ENCODE results near the gene KPNA3.
"Not testable (repeated sequence)": the region's sequence is repeated elsewhere in the genome, so short reads cannot be mapped to it uniquely, and the experiment has no call there.

Gene KPNA3

GRCh38 chr13:49807681-49808080 is 15.2 kb upstream of the KPNA3 start:
- no peak for DNase-seq

GRCh38 chr13:49806126-49806536 is 13.6 kb upstream of the KPNA3 start:
- no peak for DNase-seq

- not testable (repeated sequence) for DNase-seq
Observed at GRCh38 chr13:49803047-49803446, 10.6 kb upstream of the KPNA3 start.

GRCh38 chr13:49802426-49802825 is 9.9 kb upstream of the KPNA3 start:
- no peak for DNase-seq

- peak; percentile 47 for DNase-seq
Observed at GRCh38 chr13:49791711-49792549, 552 bp downstream of the KPNA3 start.

- DNase-seq: peak; percentile 15
Observed at GRCh38 chr13:49791315-49791710, 1.2 kb downstream of the KPNA3 start.

- no peak for DNase-seq
Observed at GRCh38 chr13:49789968-49790367, 2.5 kb downstream of the KPNA3 start.

- no peak for DNase-seq
Observed at GRCh38 chr13:49786401-49787008, 6.0 kb downstream of the KPNA3 start.

GRCh38 chr13:49784886-49785570 is 7.5 kb downstream of the KPNA3 start:
- no peak for DNase-seq

- no peak for DNase-seq
Observed at GRCh38 chr13:49783865-49784264, 8.6 kb downstream of the KPNA3 start.

- no peak for DNase-seq
Observed at GRCh38 chr13:49782784-49783183, 9.7 kb downstream of the KPNA3 start.

- no peak for DNase-seq
Observed at GRCh38 chr13:49781806-49782205, 10.7 kb downstream of the KPNA3 start.

- no peak for DNase-seq
Observed at GRCh38 chr13:49779721-49780120, 12.8 kb downstream of the KPNA3 start.

- no peak for DNase-seq
Observed at GRCh38 chr13:49777746-49778614, 14.5 kb downstream of the KPNA3 start.

GRCh38 chr13:49776871-49777270 is 15.6 kb downstream of the KPNA3 start:
- peak; percentile 41 for DNase-seq

GRCh38 chr13:49774376-49775005 is 18.0 kb downstream of the KPNA3 start:
- no peak for DNase-seq

- no peak for DNase-seq
Observed at GRCh38 chr13:49772828-49773227, 19.7 kb downstream of the KPNA3 start.

- DNase-seq: not testable (repeated sequence)
Observed at GRCh38 chr13:49761811-49762210, 30.7 kb downstream of the KPNA3 start.

- no peak for DNase-seq
Observed at GRCh38 chr13:49760558-49760957, 31.9 kb downstream of the KPNA3 start.

- peak; percentile 55 for DNase-seq
Observed at GRCh38 chr13:49759503-49759902, 33.0 kb downstream of the KPNA3 start.

GRCh38 chr13:49756263-49756662 is 36.2 kb downstream of the KPNA3 start:
- no peak for DNase-seq

GRCh38 chr13:49754146-49754545 is 38.3 kb downstream of the KPNA3 start:
- no peak for DNase-seq
